ENCODE data around the gene SUPT3H.
"Not testable (repeated sequence)": the region's sequence is repeated elsewhere in the genome, so short reads cannot be mapped to it uniquely, and the experiment has no call there.

Gene SUPT3H

GRCh38 chr6:45104429-45104828 lies 273.3 kb downstream of the SUPT3H start:
- no peak for DNase-seq

GRCh38 chr6:45098256-45098655 lies 279.5 kb downstream of the SUPT3H start:
- DNase-seq: no peak

- no peak for DNase-seq
These were observed 282.9 kb downstream of the SUPT3H start for GRCh38 chr6:45094831-45095230.

- DNase-seq: no peak
These were observed 285.6 kb downstream of the SUPT3H start for GRCh38 chr6:45092135-45092534.

GRCh38 chr6:45086360-45087084 lies 291.2 kb downstream of the SUPT3H start:
- DNase-seq: no peak

- DNase-seq: no peak
These were observed 293.5 kb downstream of the SUPT3H start for GRCh38 chr6:45084257-45084656.

DNA sequence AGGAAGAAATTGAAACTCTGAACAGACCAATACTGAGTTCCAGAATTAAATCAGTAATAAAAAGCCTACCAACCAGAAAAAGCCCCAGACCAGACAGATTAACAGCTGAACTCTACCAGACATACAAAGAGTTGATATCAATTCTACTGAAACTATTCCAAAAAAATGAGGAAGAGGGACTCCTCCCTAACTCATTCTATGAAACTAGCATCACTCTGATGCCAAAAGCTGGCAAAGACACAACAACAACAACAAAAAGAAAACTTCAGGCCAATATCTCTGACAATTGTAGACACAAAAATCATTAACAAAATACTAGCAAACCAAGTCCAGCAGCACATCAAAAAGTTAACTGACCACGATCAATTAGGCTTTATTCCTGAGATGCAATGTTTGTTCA lies 295.6 kb downstream of the SUPT3H start:
- no peak for DNase-seq

GRCh38 chr6:45081634-45082033 lies 296.1 kb downstream of the SUPT3H start:
- no peak for DNase-seq

GRCh38 chr6:45078432-45078831 lies 299.3 kb downstream of the SUPT3H start:
- DNase-seq: no peak

DNA sequence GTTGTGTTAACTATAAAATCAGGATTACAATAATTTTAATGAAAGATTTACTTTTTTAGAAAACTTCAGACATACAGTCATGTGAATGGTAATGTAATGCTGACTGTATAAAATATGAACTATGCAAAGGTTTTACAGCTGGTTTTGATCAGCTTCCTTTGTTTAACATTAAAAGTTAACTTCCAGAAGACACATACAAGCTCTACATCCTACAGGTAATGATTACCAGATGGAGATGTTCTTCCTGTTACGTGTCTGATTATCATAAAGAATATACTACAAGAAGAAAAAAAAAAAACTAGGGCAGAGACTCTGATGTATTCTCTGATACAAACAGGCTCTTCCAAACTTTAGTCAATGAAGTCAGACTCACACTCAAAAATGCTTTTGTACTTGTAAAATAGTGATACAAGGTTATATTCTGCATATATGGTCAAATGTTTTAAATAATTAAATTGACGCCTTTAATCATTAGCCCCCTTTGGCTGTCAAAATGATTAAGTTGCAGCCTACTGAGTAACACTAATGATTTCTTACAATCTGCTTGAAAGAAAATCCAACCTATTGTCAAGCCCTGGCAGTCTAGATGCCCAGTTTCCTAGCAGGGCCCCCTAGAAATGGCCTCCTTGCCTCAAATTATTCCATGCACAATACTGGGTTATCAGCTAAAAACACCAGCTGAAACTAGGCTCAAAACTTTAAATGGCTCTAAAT lies 301.4 kb downstream of the SUPT3H start:
- DNase-seq: no peak

DNA sequence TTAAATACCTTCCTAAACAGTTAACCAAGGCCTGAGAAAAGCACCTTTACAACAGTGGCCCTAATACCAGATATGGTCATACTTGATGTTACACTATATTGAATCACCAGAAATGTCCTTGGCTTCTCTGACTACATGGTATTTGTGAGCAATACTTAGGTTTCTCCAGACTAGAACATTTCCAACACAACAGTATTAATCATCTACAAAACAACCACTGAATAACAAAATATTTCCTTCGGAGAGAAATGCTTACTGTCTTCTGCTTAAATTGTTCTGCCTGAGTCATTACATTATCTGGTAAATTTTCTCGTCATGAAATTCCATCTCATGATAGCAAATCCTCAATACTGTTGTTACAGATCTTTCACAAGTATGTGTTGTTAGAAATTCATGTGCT lies 302.5 kb downstream of the SUPT3H start:
- no peak for DNase-seq

DNA sequence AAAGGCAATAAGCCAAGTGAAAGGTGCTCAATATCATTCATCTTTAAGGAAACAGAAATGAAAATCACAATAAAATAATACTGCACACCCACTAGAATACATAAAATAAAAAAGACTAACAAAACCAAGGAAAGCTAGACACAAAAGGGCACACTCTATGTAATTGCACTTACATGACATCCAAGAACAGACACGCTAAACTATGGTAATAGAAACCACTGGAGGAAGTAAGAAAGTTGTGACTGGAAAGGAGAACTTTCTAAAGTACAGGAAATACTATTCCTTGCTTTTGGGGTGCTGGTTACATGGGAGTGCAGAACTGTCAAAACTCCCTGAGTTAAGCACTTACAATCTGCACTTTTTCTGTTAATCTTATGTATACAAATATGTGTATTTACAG lies 303.3 kb downstream of the SUPT3H start:
- no peak for DNase-seq

DNA sequence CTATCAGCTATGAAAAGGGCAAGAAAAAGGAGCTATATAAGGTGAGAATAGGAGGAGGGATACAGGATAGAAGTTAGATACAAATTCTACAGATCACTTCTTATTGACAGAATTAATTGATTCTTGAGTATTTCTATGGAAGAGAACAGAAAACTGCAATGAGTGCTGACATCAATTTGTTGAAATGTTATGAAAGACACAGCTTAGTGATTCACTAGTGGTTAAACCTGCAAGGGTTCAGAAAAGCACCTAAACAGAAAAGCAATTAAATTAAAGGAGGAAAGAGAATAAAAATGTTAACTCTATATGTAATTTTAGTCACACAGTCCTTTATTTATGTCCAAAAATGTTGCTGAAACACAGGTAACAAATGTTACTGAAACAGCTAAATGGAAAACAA lies 304.0 kb downstream of the SUPT3H start:
- DNase-seq: no peak

GRCh38 chr6:45072673-45073072 lies 305.1 kb downstream of the SUPT3H start:
- DNase-seq: no peak

DNA sequence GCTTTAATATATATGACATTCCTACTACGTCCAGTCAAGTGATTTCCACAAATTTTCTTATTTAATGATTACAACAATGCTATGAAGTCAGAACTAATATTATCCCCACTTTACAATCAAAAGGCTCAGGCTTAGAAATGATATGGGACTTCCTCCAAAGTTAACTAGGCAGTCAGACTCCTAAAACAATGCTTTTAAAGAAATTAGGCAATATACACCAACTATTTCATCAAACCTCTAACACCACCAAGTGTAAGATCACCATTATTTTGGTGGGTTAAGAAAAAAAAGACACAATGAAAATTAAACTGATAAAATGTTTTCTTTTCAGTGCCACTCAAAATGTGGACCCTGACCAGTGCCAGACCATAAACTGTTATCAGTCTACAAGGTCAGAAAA lies 305.7 kb downstream of the SUPT3H start:
- no peak for DNase-seq

GRCh38 chr6:45069091-45069490 lies 308.6 kb downstream of the SUPT3H start:
- DNase-seq: no peak

DNA sequence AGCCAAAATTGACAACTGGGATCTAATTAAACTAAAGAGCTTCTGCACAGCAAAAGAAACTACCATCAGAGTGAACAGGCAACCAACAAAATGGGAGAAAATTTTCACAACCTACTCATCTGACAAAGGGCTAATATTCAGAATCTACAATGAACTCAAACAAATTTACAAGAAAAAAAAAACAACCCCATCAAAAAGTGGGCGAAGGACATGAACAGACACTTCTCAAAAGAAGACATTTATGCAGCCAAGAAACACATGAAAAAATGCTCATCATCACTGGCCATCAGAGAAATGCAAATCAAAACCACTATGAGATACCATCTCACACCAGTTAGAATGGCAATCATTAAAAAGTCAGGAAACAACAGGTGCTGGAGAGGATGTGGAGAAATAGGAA lies 310.3 kb downstream of the SUPT3H start:
- not testable (repeated sequence) for DNase-seq

GRCh38 chr6:45062659-45063058 lies 315.1 kb downstream of the SUPT3H start:
- DNase-seq: not testable (repeated sequence)

DNA sequence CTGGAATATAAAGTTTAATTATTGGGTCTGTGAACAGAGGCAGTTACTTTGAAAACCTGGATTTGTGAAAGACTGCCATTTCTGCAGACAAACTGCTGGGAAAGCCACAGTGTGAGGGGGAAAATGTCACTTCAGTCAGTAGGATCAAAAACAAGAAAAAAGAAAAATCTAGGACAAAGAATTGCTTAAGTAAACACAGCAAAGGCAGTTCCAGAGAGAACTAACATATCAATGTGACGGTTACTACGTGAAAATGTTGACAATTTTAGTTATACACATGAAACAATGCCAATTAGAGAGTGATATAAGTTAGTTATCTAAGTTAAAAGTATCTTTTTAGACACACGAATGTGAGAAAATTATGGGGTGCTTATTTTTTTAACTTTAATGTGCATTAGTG lies 320.0 kb downstream of the SUPT3H start:
- DNase-seq: no peak

DNA sequence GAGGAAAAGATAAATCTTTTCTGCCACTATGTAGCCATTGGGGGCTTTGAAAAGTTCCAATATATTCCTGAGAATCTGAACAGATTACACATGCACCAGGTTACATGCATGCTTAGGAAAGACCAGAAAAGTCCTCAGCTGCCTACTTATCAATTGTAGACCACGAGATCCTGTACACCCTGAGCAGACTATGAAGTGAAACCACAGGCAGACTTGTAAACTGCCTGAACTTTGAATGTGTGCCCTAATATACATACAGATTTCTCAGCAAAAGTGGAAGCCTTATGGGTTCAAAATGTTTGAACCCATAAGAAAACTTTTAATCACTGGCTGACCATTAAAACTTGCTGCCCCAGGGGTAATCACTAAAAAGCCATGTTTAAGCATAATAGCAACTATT lies 323.1 kb downstream of the SUPT3H start:
- no peak for DNase-seq

- DNase-seq: no peak
These were observed 325.4 kb downstream of the SUPT3H start for GRCh38 chr6:45052325-45052724.

- DNase-seq: no peak
These were observed 328.4 kb downstream of the SUPT3H start for GRCh38 chr6:45049188-45049843.

GRCh38 chr6:45047573-45047972 lies 330.2 kb downstream of the SUPT3H start:
- no peak for DNase-seq

GRCh38 chr6:45045253-45045601 lies 332.5 kb downstream of the SUPT3H start:
- DNase-seq: no peak
